Caco-2 (cell line): Measurements from ENCODE around the gene CLIC4. TPM values are rescaled to one million over a fixed set of nuclear protein-coding genes. Genes with fewer than 3 reads are reported as not detected.

ENCODE experiments used
- BruUV-seq: library from RNA; stranded (reverse); fragments of 400-500 nt; replicated peaks from 2 replicates; lab custom pipeline; 2021; lab: Mats Ljungman, UMichigan
- CTCF ChIA-PET: fragments of 300-600 bp; sonication (Branson Sonifier 250); formaldehyde crosslinking; loops from one replicate; lab custom pipeline; 2022; ENCODE audit warnings: antibody characterized with exemption; lab: Charles Lee
- POLR2A ChIA-PET: fragments of 300-600 bp; sonication (Branson Sonifier 250); formaldehyde crosslinking; loops from one replicate; lab custom pipeline; 2022; ENCODE audit warnings: antibody characterized with exemption; lab: Charles Lee
- DNase-seq, 2 experiments: peaks; one replicate each; pipeline versions ENCODE4 v3.0.0 to v3.0.0-alpha.2; 2020 to 2022
- H3K27me3 ChIP-seq: replicated peaks from 2 replicates; pipeline ENCODE4 v1.6.0; 2011; ENCODE audit warnings: low read length; ENCODE audit not compliant: control insufficient read depth, insufficient read depth
- H3K36me3 ChIP-seq: 2 replicates; pipeline ENCODE4 v1.5.1; 2011; ENCODE audit warnings: low read length; ENCODE audit not compliant: control insufficient read depth, insufficient read depth
- H3K4me1 ChIP-seq: fragments of 250-450 bp; sonication (Bioruptor Pico); 2 replicates; pipeline ENCODE4 v1.5.1; 2020; ENCODE audit warnings: mild to moderate bottlenecking
- H3K4me3 ChIP-seq: 2 replicates; pipeline ENCODE4 v1.5.1; 2011; ENCODE audit warnings: low read depth, mild to moderate bottlenecking, control low read depth, low read length
- H3K9me3 ChIP-seq: fragments of 250-450 bp; sonication (Bioruptor Pico); 2 replicates; pipeline ENCODE4 v1.5.1; 2020; ENCODE audit warnings: mild to moderate bottlenecking, moderate library complexity
- H3K27ac Mint-ChIP-seq: one replicate; pipeline ENCODE4 v1.8.0; 2022; ENCODE audit warnings: mixed read lengths; ENCODE audit not compliant: unreplicated experiment
- H3K27me3 Mint-ChIP-seq: one replicate; pipeline ENCODE4 v1.8.0; 2022; ENCODE audit warnings: mixed read lengths; ENCODE audit not compliant: insufficient read depth, unreplicated experiment
- H3K36me3 Mint-ChIP-seq: one replicate; pipeline ENCODE4 v1.8.0; 2022; ENCODE audit warnings: mild to moderate bottlenecking, mixed read lengths; ENCODE audit not compliant: insufficient read depth, unreplicated experiment
- H3K4me1 Mint-ChIP-seq: one replicate; pipeline ENCODE4 v1.8.0; 2022; ENCODE audit warnings: low read depth, mixed read lengths; ENCODE audit not compliant: unreplicated experiment
- H3K4me3 Mint-ChIP-seq: one replicate; pipeline ENCODE4 v1.8.0; 2022; ENCODE audit warnings: mild to moderate bottlenecking, moderate library complexity, mixed read lengths; ENCODE audit not compliant: unreplicated experiment
- H3K9me3 Mint-ChIP-seq: one replicate; pipeline ENCODE4 v1.8.0; 2022; ENCODE audit warnings: mixed read lengths; ENCODE audit not compliant: unreplicated experiment
- intact Hi-C: fragments of 100-400 bp; cut with micrococcal nuclease; formaldehyde crosslinking; loops from one replicate; pipeline ENCODE4 v1.10.0; 2022; ENCODE audit not compliant: unreplicated experiment
- total RNA-seq: library from RNA; stranded (reverse); gene quantifications from 2 replicates; pipeline ENCODE4 v1.2.3, GENCODE V29; 2022
- TF ChIP-seq, protein P1 (sequence below), 2 experiments: fragments of 200-600 bp in 1 of 2; IDR thresholded peaks; 1 replicate in 1 of 2; 2 replicates in 1 of 2; pipeline versions ENCODE4 v1.5.1 to v1.8.0; 2011 to 2022; ENCODE audit warnings: antibody characterized with exemption in 1 of 2, control low read depth in 1 of 2, inconsistent platforms in 1 of 2, low read depth in 1 of 2, low read length in 1 of 2, mild to moderate bottlenecking in 1 of 2, moderate library complexity in 1 of 2; ENCODE audit not compliant: insufficient read depth in 1 of 2, severe bottlenecking in 1 of 2, unreplicated experiment in 1 of 2

The CLIC4 gene
- total RNA-seq, 1 experiment from 2014 or later, result 140 TPM

DNA sequence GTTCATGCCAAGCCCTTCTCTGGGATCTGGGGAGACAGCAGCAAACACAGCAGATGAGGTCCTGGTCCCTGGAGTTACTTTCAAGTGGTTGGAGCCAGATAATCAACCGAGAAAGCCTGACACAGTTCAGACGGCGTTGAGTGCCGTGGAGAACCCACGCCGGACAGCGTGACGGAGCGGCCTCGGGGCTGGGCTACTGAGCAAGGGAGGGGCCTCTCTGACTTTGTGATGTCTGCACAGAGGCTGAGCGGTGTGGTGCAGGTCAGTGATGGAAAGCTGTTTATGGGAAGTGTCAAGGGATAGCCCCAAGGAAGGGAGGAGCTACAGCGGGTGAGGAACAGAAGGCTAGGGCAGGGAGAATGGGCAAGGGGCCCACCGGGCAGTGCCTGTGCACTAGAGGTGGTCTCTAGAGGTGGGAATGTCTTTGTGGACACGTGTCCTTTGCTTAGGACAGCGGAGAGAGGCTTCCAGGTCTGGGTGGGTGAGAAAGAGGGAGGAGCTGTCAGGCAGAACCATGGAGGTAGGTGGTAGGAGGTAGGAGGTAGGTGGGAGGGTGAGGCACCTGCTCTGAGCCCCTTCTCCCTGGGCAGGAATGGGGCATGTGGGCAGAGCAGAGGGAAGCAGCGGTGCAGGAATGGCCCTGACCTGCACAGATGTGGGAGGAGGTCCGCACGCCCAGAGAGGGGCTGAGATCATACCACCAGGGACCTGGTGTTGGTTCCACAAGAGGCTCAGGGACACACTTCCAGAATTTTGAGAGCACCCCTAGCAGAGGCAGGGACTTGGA lies 122.0 kb downstream of the CLIC4 start:
- TF ChIP-seq, protein P1, sequence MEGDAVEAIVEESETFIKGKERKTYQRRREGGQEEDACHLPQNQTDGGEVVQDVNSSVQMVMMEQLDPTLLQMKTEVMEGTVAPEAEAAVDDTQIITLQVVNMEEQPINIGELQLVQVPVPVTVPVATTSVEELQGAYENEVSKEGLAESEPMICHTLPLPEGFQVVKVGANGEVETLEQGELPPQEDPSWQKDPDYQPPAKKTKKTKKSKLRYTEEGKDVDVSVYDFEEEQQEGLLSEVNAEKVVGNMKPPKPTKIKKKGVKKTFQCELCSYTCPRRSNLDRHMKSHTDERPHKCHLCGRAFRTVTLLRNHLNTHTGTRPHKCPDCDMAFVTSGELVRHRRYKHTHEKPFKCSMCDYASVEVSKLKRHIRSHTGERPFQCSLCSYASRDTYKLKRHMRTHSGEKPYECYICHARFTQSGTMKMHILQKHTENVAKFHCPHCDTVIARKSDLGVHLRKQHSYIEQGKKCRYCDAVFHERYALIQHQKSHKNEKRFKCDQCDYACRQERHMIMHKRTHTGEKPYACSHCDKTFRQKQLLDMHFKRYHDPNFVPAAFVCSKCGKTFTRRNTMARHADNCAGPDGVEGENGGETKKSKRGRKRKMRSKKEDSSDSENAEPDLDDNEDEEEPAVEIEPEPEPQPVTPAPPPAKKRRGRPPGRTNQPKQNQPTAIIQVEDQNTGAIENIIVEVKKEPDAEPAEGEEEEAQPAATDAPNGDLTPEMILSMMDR (IDR thresholded peaks at IDR 0.05; ENCODE audit: insufficient read depth in 1 of 2, low read depth in 1 of 2, low read length in 1 of 2, severe bottlenecking in 1 of 2, unreplicated experiment in 1 of 2), result no peak
- Mint-ChIP-seq H3K27me3 (no peaks in the 10 kb centered on the region), H3K27ac (no peak overlapping the region), H3K4me1 (peaks cover 27% of the 10 kb centered on the region), H3K36me3 (no peaks in the 10 kb centered on the region), H3K9me3 (no peaks in the 10 kb centered on the region), H3K4me3 (no peak overlapping the region)
- CTCF ChIA-PET, result no interaction called here
- POLR2A ChIA-PET, result no interaction called here
- Histone ChIP-seq H3K4me1 (peaks cover 20% of the 10 kb centered on the region; the same call in 1 of the 2 replicates), H3K4me3 (no peak overlapping the region), H3K27me3 (no peaks in the 10 kb centered on the region), H3K36me3 (no peaks in the 10 kb centered on the region), H3K9me3 (no peaks in the 10 kb centered on the region)
- no peak for DNase-seq
- intact Hi-C loops, result no loop called here
- BruUV-seq, result no TSS peak

DNA sequence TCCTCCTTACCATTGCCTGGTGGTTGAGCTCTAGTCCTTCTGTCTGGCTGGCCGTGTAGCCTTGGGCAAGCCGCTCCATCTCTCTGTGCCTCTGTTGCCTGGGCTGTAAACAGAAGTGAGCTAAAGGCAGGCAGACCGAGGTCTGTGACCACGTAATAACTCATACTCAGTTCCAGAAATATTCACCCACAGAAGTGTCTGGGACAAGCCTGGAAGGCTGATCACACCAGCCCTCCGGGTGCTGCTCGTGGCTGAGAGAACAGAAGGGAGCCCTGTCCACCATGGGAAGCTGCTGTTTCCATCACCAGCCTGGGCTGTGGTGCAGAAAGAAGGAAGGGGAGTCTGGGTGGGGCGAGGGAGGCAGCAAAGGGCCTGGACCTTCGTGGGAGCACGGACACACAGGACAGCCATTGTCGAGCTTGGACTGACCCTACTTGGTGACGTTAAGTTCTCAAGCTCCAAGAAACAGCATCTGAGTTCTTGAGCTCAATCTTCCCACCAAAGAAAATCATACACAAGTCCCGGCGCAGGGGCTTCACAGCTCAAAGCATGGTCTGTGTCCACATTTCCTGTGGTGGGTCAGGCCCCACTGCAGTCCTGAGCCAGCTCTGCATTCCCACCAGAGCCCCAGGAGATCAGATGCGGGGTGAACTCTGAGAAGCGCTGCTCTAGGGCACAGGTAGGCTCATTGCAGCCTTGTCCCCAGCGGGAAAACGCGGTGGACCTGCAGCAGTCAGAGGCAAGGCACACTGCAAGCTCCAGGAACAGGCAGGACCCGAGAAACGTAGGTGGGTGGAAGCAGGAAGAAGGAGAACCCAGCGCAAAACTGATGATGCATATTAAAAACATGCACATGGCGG lies 123.0 kb downstream of the CLIC4 start:
- no peak overlapping the region for H3K4me3 Mint-ChIP-seq
- DNase-seq, result no peak
- BruUV-seq, result no TSS peak
- H3K27me3 ChIP-seq, result no peaks in the 10 kb centered on the region
- no peak overlapping the region for H3K27ac Mint-ChIP-seq
- peaks cover 24% of the 10 kb centered on the region for H3K4me1 Mint-ChIP-seq
- peaks cover 10% of the 10 kb centered on the region; the same call in 1 of the 2 replicates for H3K4me1 ChIP-seq
- no peaks in the 10 kb centered on the region for H3K36me3 ChIP-seq
- H3K4me3 ChIP-seq, result no peak overlapping the region
- TF ChIP-seq, protein P1 (IDR thresholded peaks at IDR 0.05; ENCODE audit: insufficient read depth in 1 of 2, low read depth in 1 of 2, low read length in 1 of 2, severe bottlenecking in 1 of 2, unreplicated experiment in 1 of 2), result no peak
- ChIA-PET POLR2A (no interaction called here), CTCF (no interaction called here)
- intact Hi-C loops, result no loop called here
- H3K9me3 ChIP-seq, result no peaks in the 10 kb centered on the region
- no peaks in the 10 kb centered on the region for H3K9me3 Mint-ChIP-seq
- H3K36me3 Mint-ChIP-seq, result no peaks in the 10 kb centered on the region
- H3K27me3 Mint-ChIP-seq, result no peaks in the 10 kb centered on the region

DNA sequence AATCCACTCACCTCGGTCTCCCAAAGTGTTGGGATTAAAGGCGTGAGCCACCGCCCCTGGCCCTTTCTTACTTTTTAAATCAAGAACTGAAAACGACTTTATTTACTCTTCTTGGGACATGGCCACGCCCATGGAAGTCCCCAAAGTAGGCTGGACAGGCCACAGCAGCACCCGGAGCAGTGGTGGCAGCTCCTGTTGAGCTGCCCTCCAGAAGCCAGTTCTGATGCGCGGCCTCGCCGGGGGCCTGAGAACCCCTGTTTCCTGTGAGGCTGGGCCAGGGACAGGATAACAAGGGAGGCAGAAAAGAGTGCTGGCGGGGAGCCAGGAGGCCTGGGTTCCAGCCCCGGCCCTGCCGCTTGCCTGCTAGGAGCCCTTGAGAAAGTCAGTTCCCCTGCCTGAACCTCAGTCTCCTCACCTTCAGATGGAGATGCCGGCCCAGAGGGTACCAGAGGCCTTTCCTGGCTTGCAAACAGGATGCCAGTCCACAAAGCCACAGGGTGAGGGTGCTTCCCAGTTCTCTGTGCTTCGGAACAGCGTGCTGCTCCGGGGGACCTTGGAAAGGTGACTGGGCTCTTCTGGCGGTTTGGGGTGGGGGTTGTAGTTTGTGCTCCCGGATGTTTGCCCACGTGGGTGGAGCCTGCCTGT lies 125.4 kb downstream of the CLIC4 start:
- Mint-ChIP-seq H3K27me3 (no peaks in the 10 kb centered on the region), H3K36me3 (no peaks in the 10 kb centered on the region), H3K4me3 (no peak overlapping the region), H3K4me1 (peaks cover 13% of the 10 kb centered on the region), H3K9me3 (no peaks in the 10 kb centered on the region), H3K27ac (no peak overlapping the region)
- ChIA-PET CTCF (no interaction called here), POLR2A (no interaction called here)
- TF ChIP-seq, protein P1 (IDR thresholded peaks at IDR 0.05; ENCODE audit: insufficient read depth in 1 of 2, low read depth in 1 of 2, low read length in 1 of 2, severe bottlenecking in 1 of 2, unreplicated experiment in 1 of 2), result no peak
- DNase-seq, result no peak
- BruUV-seq, result no TSS peak
- intact Hi-C loops, result no loop called here
- H3K27me3 ChIP-seq, result no peaks in the 10 kb centered on the region
- no peaks in the 10 kb centered on the region for H3K9me3 ChIP-seq
- H3K36me3 ChIP-seq, result no peaks in the 10 kb centered on the region
- H3K4me3 ChIP-seq, result no peak overlapping the region
- H3K4me1 ChIP-seq, result no peaks in the 10 kb centered on the region
